Stomach smooth muscle (tissue), 2 donors: ENCODE results near the gene STYXL2.

ENCODE experiments used
- H3K27ac ChIP-seq: one replicate; pipeline ENCODE4 v1.7.0; 2013; ENCODE audit warnings: mild to moderate bottlenecking, low read length, inconsistent platforms
- H3K27me3 ChIP-seq, 2 donors: one replicate each; pipeline ENCODE4 v1.7.0; 2013; ENCODE audit warnings: low read length in 2 of 2; ENCODE audit not compliant: insufficient read depth in 2 of 2, control insufficient read depth in 1 of 2
- H3K36me3 ChIP-seq, 2 donors: one replicate each; pipeline ENCODE4 v1.7.0; 2013; ENCODE audit warnings: low read length in 2 of 2; ENCODE audit not compliant: control insufficient read depth in 2 of 2, insufficient read depth in 2 of 2
- H3K4me1 ChIP-seq: one replicate; pipeline ENCODE4 v1.7.0; 2013; ENCODE audit warnings: low read length; ENCODE audit not compliant: control insufficient read depth, insufficient read depth
- H3K4me3 ChIP-seq, 2 donors: one replicate each; pipeline ENCODE4 v1.7.0; 2013; ENCODE audit warnings: low read length in 2 of 2
- H3K9ac ChIP-seq, 2 donors: one replicate each; pipeline ENCODE4 v1.7.0; 2013; ENCODE audit warnings: low read length in 2 of 2, mild to moderate bottlenecking in 1 of 2
- H3K9me3 ChIP-seq, 2 donors: one replicate each; pipeline ENCODE4 v1.7.0; 2013; ENCODE audit warnings: low read length in 2 of 2; ENCODE audit not compliant: control insufficient read depth in 2 of 2
- donor health status: healthy.
- donor health status: Pancreatic carcinoma.

The STYXL2 gene

GRCh38 chr1:167106119-167106461, 12.2 kb downstream of the STYXL2 start:
- Histone ChIP-seq H3K27me3 (no peaks in the 10 kb centered on the region), H3K27ac (no peak overlapping the region), H3K4me1 (no peaks in the 10 kb centered on the region), H3K9ac (no peak overlapping the region), H3K9me3 (no peaks in the 10 kb centered on the region), H3K36me3 (no peaks in the 10 kb centered on the region), H3K4me3 (no peak overlapping the region)

GRCh38 chr1:167107456-167107855, 13.6 kb downstream of the STYXL2 start:
- no peak overlapping the region for H3K9ac ChIP-seq
- no peaks in the 10 kb centered on the region for H3K9me3 ChIP-seq
- no peaks in the 10 kb centered on the region for H3K27me3 ChIP-seq
- no peaks in the 10 kb centered on the region for H3K36me3 ChIP-seq
- no peak overlapping the region for H3K27ac ChIP-seq
- no peaks in the 10 kb centered on the region for H3K4me1 ChIP-seq
- no peak overlapping the region for H3K4me3 ChIP-seq

GRCh38 chr1:167109125-167109524, 15.2 kb downstream of the STYXL2 start:
- no peaks in the 10 kb centered on the region for H3K9me3 ChIP-seq

GRCh38 chr1:167110586-167110985, 16.7 kb downstream of the STYXL2 start:
- Histone ChIP-seq H3K9ac (no peak overlapping the region), H3K4me1 (no peaks in the 10 kb centered on the region), H3K9me3 (no peaks in the 10 kb centered on the region), H3K27ac (no peak overlapping the region), H3K27me3 (no peaks in the 10 kb centered on the region), H3K36me3 (no peaks in the 10 kb centered on the region), H3K4me3 (no peak overlapping the region)

More at GRCh38 chr1:167109125-167109524, 15.2 kb downstream of the STYXL2 start:
- H3K36me3 ChIP-seq, result no peaks in the 10 kb centered on the region
- H3K27me3 ChIP-seq, result no peaks in the 10 kb centered on the region
- no peak overlapping the region for H3K4me3 ChIP-seq
- no peak overlapping the region for H3K9ac ChIP-seq
- no peak overlapping the region for H3K27ac ChIP-seq
- H3K4me1 ChIP-seq, result no peaks in the 10 kb centered on the region

- H3K9ac ChIP-seq, result no peak overlapping the region
- H3K9me3 ChIP-seq, result no peaks in the 10 kb centered on the region
- no peaks in the 10 kb centered on the region for H3K4me1 ChIP-seq
- no peaks in the 10 kb centered on the region for H3K36me3 ChIP-seq
- H3K27ac ChIP-seq, result no peak overlapping the region
- H3K4me3 ChIP-seq, result no peak overlapping the region
- H3K27me3 ChIP-seq, result peaks cover 1 to 2% of the 10 kb centered on the region in 2 donors
Measured at GRCh38 chr1:167111868-167112709, 18.2 kb downstream of the STYXL2 start.

GRCh38 chr1:167114725-167115124, 20.9 kb downstream of the STYXL2 start:
- no peaks in the 10 kb centered on the region for H3K9me3 ChIP-seq
- no peaks in the 10 kb centered on the region for H3K36me3 ChIP-seq
- H3K27me3 ChIP-seq, result peaks cover 3 to 8% of the 10 kb centered on the region in 2 donors
- H3K9ac ChIP-seq, result no peak overlapping the region
- no peak overlapping the region for H3K27ac ChIP-seq
- no peak overlapping the region for H3K4me3 ChIP-seq
- H3K4me1 ChIP-seq, result no peaks in the 10 kb centered on the region

- Histone ChIP-seq H3K9ac (no peak overlapping the region), H3K4me3 (no peak overlapping the region), H3K4me1 (no peaks in the 10 kb centered on the region), H3K27ac (no peak overlapping the region), H3K27me3 (peaks cover 3 to 13% of the 10 kb centered on the region in 2 donors), H3K36me3 (no peaks in the 10 kb centered on the region), H3K9me3 (no peaks in the 10 kb centered on the region)
Measured at GRCh38 chr1:167115655-167116054, 21.8 kb downstream of the STYXL2 start.

- Histone ChIP-seq H3K36me3 (no peaks in the 10 kb centered on the region), H3K4me1 (peaks cover 1% of the 10 kb centered on the region), H3K9me3 (no peaks in the 10 kb centered on the region), H3K27me3 (peaks cover 3 to 13% of the 10 kb centered on the region in 2 donors), H3K27ac (no peak overlapping the region), H3K9ac (no peak overlapping the region), H3K4me3 (no peak overlapping the region)
Measured at GRCh38 chr1:167116174-167116573, 22.3 kb downstream of the STYXL2 start.

GRCh38 chr1:167117225-167117624, 23.4 kb downstream of the STYXL2 start:
- no peaks in the 10 kb centered on the region for H3K9me3 ChIP-seq
- H3K36me3 ChIP-seq, result no peaks in the 10 kb centered on the region
- no peak overlapping the region for H3K27ac ChIP-seq
- H3K9ac ChIP-seq, result no peak overlapping the region
- peaks cover 6 to 17% of the 10 kb centered on the region in 2 donors for H3K27me3 ChIP-seq
- peaks cover 9% of the 10 kb centered on the region for H3K4me1 ChIP-seq
- no peak overlapping the region for H3K4me3 ChIP-seq

GRCh38 chr1:167118188-167118587, 24.3 kb downstream of the STYXL2 start:
- Histone ChIP-seq H3K27me3 (peaks cover 6 to 18% of the 10 kb centered on the region in 2 donors), H3K27ac (no peak overlapping the region), H3K36me3 (no peaks in the 10 kb centered on the region)

GRCh38 chr1:167119696-167120095, 25.8 kb downstream of the STYXL2 start:
- H3K4me3 ChIP-seq, result no peak overlapping the region
- no peaks in the 10 kb centered on the region for H3K9me3 ChIP-seq
- no peaks in the 10 kb centered on the region for H3K36me3 ChIP-seq
- no peak overlapping the region for H3K27ac ChIP-seq
- H3K9ac ChIP-seq, result no peak overlapping the region
- H3K4me1 ChIP-seq, result peaks cover 9% of the 10 kb centered on the region
- peaks cover 6 to 19% of the 10 kb centered on the region in 2 donors for H3K27me3 ChIP-seq

More at GRCh38 chr1:167118188-167118587, 24.3 kb downstream of the STYXL2 start:
- no peak overlapping the region for H3K9ac ChIP-seq
- H3K4me1 ChIP-seq, result peaks cover 9% of the 10 kb centered on the region
- H3K4me3 ChIP-seq, result no peak overlapping the region
- no peaks in the 10 kb centered on the region for H3K9me3 ChIP-seq
